Measurements from ENCODE around the gene ST8SIA5.
A peak's percentile ranks its signal among the peaks of the same experiment; 100 is the strongest.

Gene ST8SIA5

DNA sequence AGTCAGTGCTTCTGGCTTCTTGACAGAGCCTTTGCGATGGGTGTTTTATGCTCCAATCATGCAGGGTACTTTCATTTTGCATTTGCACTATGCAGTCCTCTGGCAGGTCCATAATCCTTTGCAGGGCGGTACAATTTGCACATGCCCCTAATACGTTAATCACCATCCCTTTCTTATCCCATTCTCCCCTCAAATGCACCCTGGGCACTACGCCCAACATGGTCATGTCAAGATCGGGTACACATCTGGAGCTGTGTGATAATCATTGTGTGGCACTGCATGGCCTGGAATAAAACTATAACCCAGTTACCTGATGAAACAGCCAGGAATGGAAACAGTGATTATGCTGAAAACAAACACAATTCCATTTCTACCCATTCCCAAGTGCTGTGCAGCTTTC lies 127.5 kb downstream of the ST8SIA5 start:
- DNase-seq, result no peak
- H3K36me3 Mint-ChIP-seq, result no peaks in the 10 kb centered on the region
- no peak overlapping the region for H3K4me3 Mint-ChIP-seq
- no peak overlapping the region for H3K27ac Mint-ChIP-seq
- H3K9me3 Mint-ChIP-seq, result peaks cover 9% of the 10 kb centered on the region
- peaks cover 31% of the 10 kb centered on the region for H3K27me3 Mint-ChIP-seq
- CTCF ChIA-PET, result no interaction called here
- peaks cover 26% of the 10 kb centered on the region for H3K4me1 Mint-ChIP-seq

DNA sequence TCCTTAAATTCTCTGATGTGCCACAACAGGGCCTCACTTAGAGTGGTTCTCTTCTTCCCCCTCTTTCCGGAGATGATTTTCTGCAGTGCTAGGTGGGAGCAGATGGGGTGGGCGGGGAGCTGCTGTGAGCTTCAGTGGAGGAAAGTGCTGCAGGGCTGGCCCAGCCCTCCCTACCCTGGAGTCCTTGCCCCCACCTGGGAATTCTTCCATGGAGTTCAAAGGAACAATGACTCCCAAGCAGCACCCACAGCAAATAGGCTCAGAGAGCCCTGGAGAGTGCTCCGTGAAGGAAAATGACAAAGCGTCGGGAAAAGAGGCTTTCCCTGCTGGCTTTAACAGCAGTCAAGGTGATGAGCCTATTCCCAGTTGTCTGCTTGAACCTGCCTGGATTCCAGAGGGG lies 128.6 kb downstream of the ST8SIA5 start:
- Mint-ChIP-seq H3K36me3 (no peaks in the 10 kb centered on the region), H3K27me3 (peaks cover 36% of the 10 kb centered on the region), H3K4me1 (peaks cover 37% of the 10 kb centered on the region), H3K9me3 (peaks cover 9% of the 10 kb centered on the region), H3K4me3 (no peak overlapping the region), H3K27ac (no peak overlapping the region)
- no peak for DNase-seq
- CTCF ChIA-PET, result no interaction called here

DNA sequence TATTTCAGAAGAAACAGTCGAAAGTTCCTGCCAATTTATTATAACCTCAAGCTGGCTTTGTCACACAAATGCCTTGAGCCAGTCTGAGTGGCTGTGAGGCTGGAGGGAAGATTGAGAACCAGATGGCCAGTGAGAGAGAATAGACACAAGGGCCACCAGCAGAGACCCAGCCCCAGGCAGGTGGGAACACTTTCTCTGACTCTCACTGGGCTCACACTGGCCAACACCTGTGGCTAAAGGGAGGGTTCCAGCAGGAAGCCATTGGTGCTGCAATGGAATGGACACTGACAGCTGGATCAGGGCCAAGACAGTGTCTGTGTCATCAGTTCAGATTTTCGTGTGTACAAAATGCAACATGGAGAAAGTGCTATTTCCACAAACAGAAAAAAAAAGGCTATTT lies 129.7 kb downstream of the ST8SIA5 start:
- Mint-ChIP-seq H3K9me3 (peaks cover 9% of the 10 kb centered on the region), H3K4me3 (no peak overlapping the region), H3K27me3 (peaks cover 28% of the 10 kb centered on the region), H3K4me1 (peaks cover 47% of the 10 kb centered on the region), H3K27ac (no peak overlapping the region), H3K36me3 (no peaks in the 10 kb centered on the region)
- DNase-seq, result no peak
- CTCF ChIA-PET, result no interaction called here

DNA sequence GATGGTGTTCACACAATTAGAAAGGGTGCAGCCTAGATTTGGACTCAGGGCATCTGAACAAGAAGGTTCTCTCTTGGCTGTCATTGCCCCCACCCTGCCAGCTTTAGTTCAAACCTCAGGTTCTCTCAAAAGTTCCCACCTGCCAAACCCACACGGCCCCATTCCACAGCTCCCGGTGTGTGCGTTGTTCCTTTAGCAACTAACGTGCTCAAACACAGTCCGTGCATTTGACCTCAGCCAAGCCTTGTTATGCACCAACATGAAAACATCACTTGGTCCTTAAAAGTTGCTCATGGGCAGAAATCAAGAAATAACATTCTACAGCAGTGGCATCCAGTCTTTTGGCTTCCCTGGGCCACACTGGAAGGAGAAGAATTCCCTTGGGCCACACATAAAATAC lies 131.8 kb downstream of the ST8SIA5 start:
- CTCF ChIA-PET, result interaction anchor here (2.0 kb wide), 1 partner anchor 33 kb away, joined by 6 read pairs; no protein-coding TSS in a partner anchor
- no peaks in the 10 kb centered on the region for H3K36me3 Mint-ChIP-seq
- no peak for DNase-seq
- H3K27ac Mint-ChIP-seq, result no peak overlapping the region
- H3K4me1 Mint-ChIP-seq, result peaks cover 52% of the 10 kb centered on the region
- no peak overlapping the region for H3K4me3 Mint-ChIP-seq
- peaks cover 26% of the 10 kb centered on the region for H3K27me3 Mint-ChIP-seq
- H3K9me3 Mint-ChIP-seq, result no peaks in the 10 kb centered on the region

DNA sequence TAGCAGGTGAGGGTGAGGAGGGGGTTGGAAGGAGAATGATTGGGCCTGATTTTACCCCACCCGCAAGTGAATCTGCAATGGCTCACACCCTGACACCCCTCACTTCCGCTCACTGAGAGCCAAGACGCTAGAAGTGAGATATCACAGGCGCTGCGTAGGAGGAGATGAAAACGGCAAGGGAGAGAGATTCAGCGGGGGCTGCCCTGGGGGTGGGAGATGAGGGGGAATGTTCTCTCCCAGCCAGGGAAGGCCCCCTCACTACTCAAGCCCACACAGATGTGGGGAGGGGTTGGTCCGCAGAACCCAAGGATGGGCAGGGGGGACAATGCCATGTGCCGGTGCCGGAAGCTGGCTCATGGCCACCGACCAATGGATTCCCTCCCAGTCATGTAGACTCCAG lies 132.7 kb downstream of the ST8SIA5 start:
- H3K36me3 Mint-ChIP-seq, result no peaks in the 10 kb centered on the region
- no peak for DNase-seq
- no peaks in the 10 kb centered on the region for H3K9me3 Mint-ChIP-seq
- CTCF ChIA-PET, result interaction anchor here (1.1 to 2.6 kb wide), 6 partner anchors 34 to 477 kb away, joined by 3 to 14 read pairs (median 8); no protein-coding TSS in a partner anchor
- H3K4me1 Mint-ChIP-seq, result peaks cover 43% of the 10 kb centered on the region
- H3K27me3 Mint-ChIP-seq, result peaks cover 27% of the 10 kb centered on the region
- H3K4me3 Mint-ChIP-seq, result no peak overlapping the region
- H3K27ac Mint-ChIP-seq, result peak overlapping the region; percentile 88

DNA sequence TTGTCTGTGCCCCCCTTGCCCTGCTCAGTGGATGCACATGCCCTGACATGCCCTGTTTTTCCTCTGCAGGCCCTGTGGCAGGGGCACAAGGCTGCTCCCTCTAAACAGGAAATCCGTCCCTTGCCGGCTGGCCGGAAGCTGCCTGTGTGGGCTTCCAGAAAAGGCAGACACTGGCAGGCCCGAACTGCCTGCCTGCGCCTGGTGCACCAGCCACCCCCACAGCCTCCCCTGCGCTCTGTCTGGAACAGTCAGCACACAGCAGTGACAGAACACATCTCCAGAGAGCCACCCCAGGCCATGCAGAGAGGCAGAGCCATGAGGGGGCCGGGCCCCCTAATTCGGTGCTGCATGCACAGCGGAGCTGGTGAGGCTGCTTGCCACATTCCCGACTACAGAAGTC lies 133.3 kb downstream of the ST8SIA5 start:
- peaks cover 27% of the 10 kb centered on the region for H3K27me3 Mint-ChIP-seq
- no peaks in the 10 kb centered on the region for H3K36me3 Mint-ChIP-seq
- H3K4me1 Mint-ChIP-seq, result peaks cover 43% of the 10 kb centered on the region
- peak overlapping the region; percentile 4 for H3K4me3 Mint-ChIP-seq
- H3K27ac Mint-ChIP-seq, result peak overlapping the region; percentile 88
- DNase-seq, result peak; percentile 71
- CTCF ChIA-PET, result interaction anchor here (0.9 to 2.6 kb wide), 11 partner anchors 19 to 478 kb away, joined by 3 to 14 read pairs (median 6); a partner anchor contains a TSS
- no peaks in the 10 kb centered on the region for H3K9me3 Mint-ChIP-seq

DNA sequence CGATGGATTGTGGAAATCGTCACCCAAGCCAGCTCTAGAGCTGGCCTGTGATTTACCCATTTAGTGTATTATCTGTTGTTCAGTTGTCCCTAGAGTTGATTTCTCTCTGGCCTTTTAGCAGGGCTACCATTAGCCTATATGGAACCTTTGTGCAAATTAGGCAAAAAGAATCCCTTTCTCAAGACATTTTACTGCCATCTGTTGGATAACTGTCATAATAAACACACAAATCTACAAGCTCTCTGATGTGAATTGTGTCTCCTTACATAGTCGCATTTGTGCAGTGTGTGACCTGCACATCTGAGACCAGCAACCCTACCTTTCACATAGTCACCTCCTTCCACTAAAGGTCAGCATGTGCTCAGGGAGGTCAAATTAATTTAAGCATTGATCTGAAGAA lies 133.9 kb downstream of the ST8SIA5 start:
- CTCF ChIA-PET, result interaction anchor here (0.8 to 2.6 kb wide), 14 partner anchors 18 to 478 kb away, joined by 3 to 14 read pairs (median 6); a partner anchor contains a TSS
- H3K4me3 Mint-ChIP-seq, result no peak overlapping the region
- peak overlapping the region; percentile 88 for H3K27ac Mint-ChIP-seq
- no peaks in the 10 kb centered on the region for H3K9me3 Mint-ChIP-seq
- peaks cover 23% of the 10 kb centered on the region for H3K27me3 Mint-ChIP-seq
- H3K36me3 Mint-ChIP-seq, result no peaks in the 10 kb centered on the region
- peaks cover 43% of the 10 kb centered on the region for H3K4me1 Mint-ChIP-seq
- DNase-seq, result no peak

DNA sequence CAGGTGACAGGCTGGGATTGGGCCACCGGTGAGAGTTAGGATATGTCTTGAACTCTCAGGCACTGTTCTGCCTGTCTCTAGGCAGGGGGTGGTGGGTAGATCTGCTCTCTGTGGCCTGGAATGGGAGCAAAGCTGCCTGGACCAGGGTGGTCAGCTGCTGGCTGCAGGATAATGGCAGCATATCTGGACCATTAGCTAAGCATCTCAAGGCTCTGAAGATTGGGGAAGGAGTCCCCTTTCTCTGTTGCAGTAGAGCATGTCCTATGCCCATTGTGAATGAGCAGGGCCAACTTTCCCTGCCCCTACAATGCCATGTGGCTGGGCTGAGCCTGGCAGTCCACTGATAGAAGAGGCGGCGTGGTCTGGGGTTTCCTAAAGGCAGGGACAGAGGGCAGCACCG lies 134.4 kb downstream of the ST8SIA5 start:
- Mint-ChIP-seq H3K9me3 (no peaks in the 10 kb centered on the region), H3K27ac (no peak overlapping the region), H3K36me3 (no peaks in the 10 kb centered on the region)

DNA sequence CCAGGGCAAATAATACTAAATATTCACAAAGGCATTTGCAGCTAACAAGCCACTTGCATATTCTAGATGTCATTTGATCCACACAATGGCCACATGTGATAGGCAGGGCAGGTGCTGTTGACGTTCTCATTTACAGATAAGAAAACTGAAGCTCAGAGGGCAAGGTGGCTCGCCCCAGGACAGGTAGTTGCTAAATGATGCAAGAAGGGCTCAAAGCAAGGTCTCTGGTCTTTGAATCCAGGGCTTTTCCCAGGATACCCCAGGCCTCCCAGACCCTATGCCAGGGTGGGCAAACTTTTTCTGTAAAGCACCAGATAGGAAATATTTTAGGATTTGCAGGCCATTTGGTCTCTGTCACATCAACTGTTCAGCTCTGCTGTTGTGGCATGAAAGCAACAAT lies 135.0 kb downstream of the ST8SIA5 start:
- Mint-ChIP-seq H3K4me3 (no peak overlapping the region), H3K36me3 (no peaks in the 10 kb centered on the region), H3K27me3 (peaks cover 14% of the 10 kb centered on the region), H3K4me1 (peaks cover 43% of the 10 kb centered on the region), H3K9me3 (no peaks in the 10 kb centered on the region), H3K27ac (no peak overlapping the region)
- DNase-seq, result no peak
- CTCF ChIA-PET, result interaction anchor here (0.8 to 2.6 kb wide), 5 partner anchors 37 to 341 kb away, joined by 3 to 13 read pairs (median 9); no protein-coding TSS in a partner anchor

More for the DNA sequence above, 134.4 kb downstream of the ST8SIA5 start:
- peaks cover 43% of the 10 kb centered on the region for H3K4me1 Mint-ChIP-seq
- no peak for DNase-seq
- peaks cover 18% of the 10 kb centered on the region for H3K27me3 Mint-ChIP-seq
- CTCF ChIA-PET, result interaction anchor here (0.8 to 2.6 kb wide), 10 partner anchors 18 to 475 kb away, joined by 3 to 14 read pairs (median 6); no protein-coding TSS in a partner anchor
- H3K4me3 Mint-ChIP-seq, result no peak overlapping the region

DNA sequence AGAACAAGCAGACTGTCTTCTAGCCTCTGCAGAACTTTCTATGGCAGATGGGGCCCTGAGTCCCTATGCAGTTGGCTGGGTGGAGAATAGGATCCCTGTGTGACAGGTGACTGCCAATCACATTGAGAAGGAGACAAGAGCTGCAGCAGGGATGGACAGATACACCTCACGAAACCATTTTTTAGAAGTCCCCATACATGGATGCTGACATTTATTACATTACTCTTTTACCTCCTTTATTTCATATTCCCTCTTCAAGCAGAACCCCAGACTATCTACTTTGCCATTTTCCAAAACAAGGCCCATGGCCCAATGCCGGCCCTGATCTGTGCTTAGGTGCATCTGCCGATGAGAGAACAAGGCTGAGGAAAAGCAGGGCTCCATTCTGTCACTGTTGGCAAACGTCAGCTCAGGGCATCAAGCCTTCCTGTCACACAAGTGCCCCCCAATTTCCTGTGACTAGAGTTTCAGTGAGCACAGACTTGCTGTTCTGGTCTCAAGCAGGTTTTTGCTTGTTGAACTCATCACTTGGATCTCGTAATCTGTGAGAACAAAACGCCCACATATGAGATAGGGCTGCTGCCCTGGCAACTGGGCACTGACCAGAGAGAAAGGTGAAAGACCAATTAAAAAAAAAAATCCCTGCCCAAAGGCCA lies 135.6 kb downstream of the ST8SIA5 start:
- Mint-ChIP-seq H3K27me3 (peaks cover 13% of the 10 kb centered on the region), H3K36me3 (no peaks in the 10 kb centered on the region), H3K4me3 (no peak overlapping the region), H3K9me3 (no peaks in the 10 kb centered on the region), H3K4me1 (peaks cover 43% of the 10 kb centered on the region), H3K27ac (no peak overlapping the region)
- CTCF ChIA-PET, result interaction anchor here (2.5 kb wide), 1 partner anchor 38 kb away, joined by 10 read pairs; no protein-coding TSS in a partner anchor
- DNase-seq, result no peak

DNA sequence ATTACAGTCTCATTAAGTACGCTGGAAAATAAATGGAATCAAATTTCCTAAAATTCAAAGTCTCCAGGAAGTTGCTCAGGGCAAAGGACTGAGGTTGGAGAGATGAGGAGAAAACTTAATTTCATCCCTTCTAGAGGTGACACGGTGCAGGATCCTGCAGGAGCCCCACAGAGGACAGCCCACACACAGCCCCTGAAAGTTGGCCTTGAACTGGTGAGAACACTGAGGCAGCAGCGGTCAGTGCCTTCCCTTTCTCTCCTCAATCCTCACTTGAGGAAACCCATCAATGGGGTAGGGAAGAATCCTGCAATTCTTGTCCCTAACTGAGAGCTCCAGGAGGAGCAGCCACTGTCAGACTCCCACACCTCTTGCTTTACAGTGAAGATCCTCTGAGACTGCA lies 137.3 kb downstream of the ST8SIA5 start:
- DNase-seq, result no peak
- Mint-ChIP-seq H3K4me3 (no peak overlapping the region), H3K27me3 (peaks cover 10% of the 10 kb centered on the region), H3K36me3 (no peaks in the 10 kb centered on the region), H3K27ac (no peak overlapping the region), H3K4me1 (peaks cover 37% of the 10 kb centered on the region), H3K9me3 (no peaks in the 10 kb centered on the region)
- CTCF ChIA-PET, result no interaction called here

Data from activated naive CD4-positive, alpha-beta T cell treated with anti-CD3 and anti-CD28 coated beads, Interleukin-2, amount 10 ng/mL, durations not matched to agents 7 days and 5 days (primary cell).